RWPE2 (cell line): ENCODE data around the gene ZWILCH.

ENCODE experiments used
- ATAC-seq: fragments of 200-7000 bp; cut with Tn5 transposase; 3 replicates; pipeline ENCODE4 v1.9.1; 2021; ENCODE audit warnings: low read depth
- DNase-seq: peaks from one replicate; pipeline ENCODE4 v3.0.0-alpha.2; 2020; ENCODE audit warnings: low spot score
- H3K27ac ChIP-seq: fragments of 450-650 bp; 2 replicates; pipeline ENCODE4 v1.5.1; 2017; ENCODE audit warnings: mild to moderate bottlenecking; ENCODE audit not compliant: poor library complexity, severe bottlenecking
- H3K27me3 ChIP-seq: fragments of 250-450 bp; sonication (Bioruptor Pico); 2 replicates; pipeline ENCODE4 v1.5.1; 2021; ENCODE audit warnings: mild to moderate bottlenecking, moderate library complexity; ENCODE audit not compliant: insufficient read depth, poor library complexity, severe bottlenecking
- H3K36me3 ChIP-seq: fragments of 250-450 bp; sonication (Bioruptor Pico); 2 replicates; pipeline ENCODE4 v1.5.1; 2020; ENCODE audit warnings: low read depth, mild to moderate bottlenecking, moderate library complexity
- H3K4me1 ChIP-seq: fragments of 250-450 bp; sonication (Bioruptor Pico); 2 replicates; pipeline ENCODE4 v1.5.1; 2021; ENCODE audit warnings: mild to moderate bottlenecking, moderate library complexity; ENCODE audit not compliant: insufficient read depth, poor library complexity, severe bottlenecking
- H3K4me3 ChIP-seq: fragments of 250-450 bp; sonication (Bioruptor Pico); 2 replicates; pipeline ENCODE4 v1.5.1; 2021; ENCODE audit warnings: mild to moderate bottlenecking, moderate library complexity; ENCODE audit not compliant: severe bottlenecking
- H3K9me3 ChIP-seq: fragments of 250-450 bp; sonication (Bioruptor Pico); 2 replicates; pipeline ENCODE4 v1.5.1; 2021; ENCODE audit warnings: mild to moderate bottlenecking, moderate library complexity; ENCODE audit not compliant: severe bottlenecking
- CTCF ChIP-seq: fragments of 450-650 bp; IDR thresholded peaks from one replicate; pipeline ENCODE4 v1.5.1; 2017; ENCODE audit warnings: mild to moderate bottlenecking, moderate library complexity; ENCODE audit not compliant: poor library complexity, severe bottlenecking

The ZWILCH gene

DNA sequence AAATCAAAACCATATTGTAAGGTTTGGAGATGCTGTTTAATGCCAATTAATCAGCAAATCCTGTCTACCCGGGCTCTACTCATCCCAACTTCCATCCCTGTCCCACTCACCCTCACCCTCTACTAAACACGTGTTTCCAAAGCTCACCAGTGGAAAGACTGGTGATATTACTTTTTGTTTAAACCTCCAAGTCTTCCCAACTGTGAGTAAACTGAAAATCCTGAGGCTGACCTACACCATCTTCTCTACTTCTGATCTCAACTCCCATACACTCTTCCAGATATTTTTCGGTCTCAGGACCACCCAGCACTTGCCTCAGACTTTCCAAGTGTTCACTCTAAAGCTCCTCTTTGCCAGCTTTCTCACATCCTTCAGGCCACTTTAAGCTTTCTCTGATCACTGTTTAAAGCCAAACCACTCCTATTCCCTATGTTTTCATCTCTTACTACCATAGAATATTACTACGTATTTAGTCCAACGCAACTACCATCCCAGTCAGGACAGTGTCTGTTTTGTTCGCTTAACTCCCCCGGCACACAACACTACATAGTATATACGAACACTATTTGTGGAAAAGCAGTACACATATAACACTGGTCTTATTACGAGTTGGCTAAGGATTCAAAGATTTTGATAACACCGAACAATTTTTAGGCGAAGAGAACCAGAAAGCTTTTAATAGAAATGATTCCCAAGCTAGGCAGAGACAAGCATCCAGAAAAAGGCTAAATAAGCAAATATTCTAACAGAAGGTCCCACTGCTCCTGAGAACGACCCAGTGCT lies 1.2 kb upstream of the ZWILCH start:
- Histone ChIP-seq H3K27me3 (no peaks in the 10 kb centered on the region), H3K36me3 (peaks cover 65% of the 10 kb centered on the region), H3K4me3 (peak overlapping the region; percentile 85), H3K9me3 (no peaks in the 10 kb centered on the region), H3K4me1 (peaks cover 14% of the 10 kb centered on the region), H3K27ac (peak overlapping the region; percentile 87)
- TF ChIP-seq CTCF: no peak
- no peak for ATAC-seq
- DNase-seq: no peak

- no peak for DNase-seq
These were observed 295 bp downstream of the ZWILCH start for GRCh38 chr15:66505430-66505811.

GRCh38 chr15:66505818-66506217 lies 692 bp downstream of the ZWILCH start:
- Histone ChIP-seq H3K36me3 (peaks cover 59% of the 10 kb centered on the region), H3K9me3 (no peaks in the 10 kb centered on the region), H3K4me3 (peak overlapping the region; percentile 85), H3K4me1 (peaks cover 14% of the 10 kb centered on the region), H3K27me3 (no peaks in the 10 kb centered on the region), H3K27ac (peak overlapping the region; percentile 87)
- no peak for TF ChIP-seq CTCF
- no peak for ATAC-seq
- DNase-seq: no peak

More at GRCh38 chr15:66505430-66505811, 295 bp downstream of the ZWILCH start:
- peaks cover 59% of the 10 kb centered on the region for H3K36me3 ChIP-seq
- peak; percentile 49 for ATAC-seq
- no peaks in the 10 kb centered on the region for H3K27me3 ChIP-seq
- peaks cover 14% of the 10 kb centered on the region for H3K4me1 ChIP-seq
- peak overlapping the region; percentile 85 for H3K4me3 ChIP-seq
- peak overlapping the region; percentile 87 for H3K27ac ChIP-seq
- no peaks in the 10 kb centered on the region for H3K9me3 ChIP-seq
- no peak for TF ChIP-seq CTCF

DNA sequence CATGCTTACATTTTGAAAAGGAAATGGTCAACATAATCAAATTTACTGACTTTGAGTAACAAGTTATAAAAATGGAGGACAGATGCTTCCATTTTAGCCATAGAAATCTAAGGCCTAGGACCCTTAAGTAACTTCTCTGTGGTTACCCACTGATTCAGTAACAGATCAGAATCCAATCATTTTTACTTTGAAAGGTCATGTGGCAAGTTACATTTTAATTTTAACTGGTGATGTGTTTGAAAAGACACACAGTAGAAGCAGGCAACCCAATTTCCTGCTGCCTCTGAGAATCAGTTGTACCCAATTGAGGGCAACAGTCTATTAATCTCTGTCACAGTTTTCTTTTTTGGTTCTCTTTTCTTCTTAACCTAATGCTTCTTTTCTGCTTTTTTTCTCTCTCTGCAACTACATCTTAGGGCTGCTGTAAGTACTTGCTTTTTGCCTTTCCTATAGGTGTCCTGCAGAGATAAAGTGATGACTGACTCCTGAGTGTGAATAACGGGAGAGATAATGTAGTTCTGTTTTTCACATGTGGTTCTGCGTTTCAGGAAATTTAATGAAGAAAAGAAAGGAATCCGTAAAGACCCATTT lies 3.3 kb downstream of the ZWILCH start:
- no peak for ATAC-seq

More for the DNA sequence above, 3.3 kb downstream of the ZWILCH start:
- H3K27ac ChIP-seq: no peak overlapping the region
- no peak for DNase-seq
- no peak overlapping the region for H3K4me3 ChIP-seq
- H3K4me1 ChIP-seq: peaks cover 4% of the 10 kb centered on the region
- TF ChIP-seq CTCF: no peak
- no peaks in the 10 kb centered on the region for H3K27me3 ChIP-seq
- peaks cover 59% of the 10 kb centered on the region for H3K36me3 ChIP-seq
- no peaks in the 10 kb centered on the region for H3K9me3 ChIP-seq
